NCI-H2227 (cell line): Measurements from ENCODE around the gene DNAH1.

Experiments used
- DNase-seq: peaks from one replicate; lab custom pipeline; 2025; ENCODE audit not compliant: unreplicated experiment; lab: John Stamatoyannopoulos, UW

Gene DNAH1

DNA sequence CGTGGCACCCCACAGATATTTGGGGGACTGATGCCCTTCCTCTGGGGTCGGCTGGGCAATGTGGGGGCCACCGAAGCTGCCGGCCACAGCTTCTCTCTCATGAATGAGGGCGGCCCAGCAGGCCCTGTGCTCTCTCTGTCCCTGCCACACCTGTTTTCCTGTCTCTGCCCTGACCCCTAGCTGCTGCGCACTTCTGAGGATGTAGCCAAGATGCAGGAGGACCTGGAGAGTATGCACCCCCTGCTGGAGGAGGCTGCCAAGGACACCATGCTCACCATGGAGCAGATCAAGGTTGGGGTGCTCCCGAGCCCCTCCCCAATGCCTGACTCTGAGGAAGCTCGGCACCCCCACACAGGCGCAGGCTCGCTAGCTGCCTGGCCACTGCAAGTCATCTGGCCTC is 69.0 kb downstream of the DNAH1 start:
- no peak for DNase-seq

GRCh38 chr3:52387481-52387880 is 71.4 kb downstream of the DNAH1 start:
- no peak for DNase-seq

- no peak for DNase-seq
Measured at GRCh38 chr3:52388348-52388821, 72.3 kb downstream of the DNAH1 start.

- DNase-seq, result no peak
Measured at GRCh38 chr3:52388933-52389332, 72.8 kb downstream of the DNAH1 start.

- no peak for DNase-seq
Measured at GRCh38 chr3:52391096-52391495, 75.0 kb downstream of the DNAH1 start.

DNA sequence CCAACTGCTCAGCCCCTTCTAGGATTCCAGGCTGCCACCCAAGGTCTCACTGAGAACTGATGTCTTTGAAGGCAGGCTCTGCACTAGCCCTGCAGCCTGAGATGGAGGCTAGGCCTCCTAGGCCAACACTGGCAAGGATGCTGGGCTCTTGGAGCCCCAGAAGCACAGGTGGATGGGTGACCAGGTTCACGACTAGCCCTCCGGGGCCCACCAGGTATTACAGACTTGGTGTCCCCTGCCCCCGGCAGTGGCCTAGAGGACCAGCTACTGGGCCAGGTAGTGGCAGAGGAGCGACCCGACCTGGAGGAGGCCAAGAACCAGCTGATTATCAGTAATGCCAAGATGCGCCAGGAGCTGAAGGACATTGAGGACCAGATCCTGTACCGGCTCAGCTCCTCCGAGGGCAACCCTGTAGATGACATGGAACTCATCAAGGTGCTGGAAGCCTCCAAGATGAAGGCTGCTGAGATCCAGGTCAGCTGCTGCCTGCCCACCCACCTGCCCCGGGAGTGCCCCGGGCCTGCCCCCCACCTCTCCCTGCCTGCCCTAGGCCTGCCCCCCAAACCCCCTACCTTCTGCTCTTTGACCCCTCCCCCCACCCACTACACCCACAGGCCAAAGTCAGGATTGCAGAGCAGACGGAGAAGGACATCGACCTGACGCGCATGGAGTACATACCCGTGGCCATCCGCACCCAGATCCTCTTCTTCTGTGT is 76.3 kb downstream of the DNAH1 start:
- DNase-seq, result no peak

GRCh38 chr3:52393131-52393807 is 77.2 kb downstream of the DNAH1 start:
- DNase-seq, result no peak

GRCh38 chr3:52393959-52394670 is 78.0 kb downstream of the DNAH1 start:
- DNase-seq, result no peak

DNA sequence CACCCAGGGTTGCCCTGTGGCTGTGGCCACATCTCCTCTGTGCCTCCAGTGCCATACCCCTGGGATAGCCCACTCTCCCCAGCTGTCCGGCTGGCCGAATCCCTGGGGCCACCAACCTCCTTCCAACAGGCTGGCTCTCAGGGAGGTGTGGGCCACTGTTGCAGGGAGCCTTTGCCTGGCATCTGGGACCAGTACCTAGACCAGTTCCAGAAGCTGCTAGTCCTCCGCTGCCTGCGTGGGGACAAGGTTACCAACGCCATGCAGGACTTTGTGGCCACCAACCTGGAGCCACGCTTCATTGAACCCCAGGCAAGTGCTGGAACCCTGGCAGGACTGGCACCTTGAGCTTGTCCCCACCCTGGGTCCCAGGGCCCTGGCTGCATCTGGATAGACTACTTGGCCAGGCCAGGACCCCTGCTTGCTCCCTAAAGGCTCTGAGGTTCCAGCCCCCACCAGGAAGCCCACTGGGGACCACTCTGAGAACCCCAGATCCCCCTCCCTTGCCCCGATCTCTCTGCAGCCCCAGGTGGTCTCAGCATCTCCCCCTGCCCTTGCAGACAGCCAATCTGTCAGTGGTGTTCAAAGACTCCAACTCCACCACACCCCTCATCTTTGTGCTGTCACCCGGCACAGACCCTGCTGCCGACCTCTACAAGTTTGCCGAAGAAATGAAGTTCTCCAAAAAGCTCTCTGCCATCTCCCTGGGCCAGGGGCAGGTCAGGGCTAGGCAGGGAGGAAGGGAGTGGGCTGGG is 78.8 kb downstream of the DNAH1 start:
- no peak for DNase-seq

DNA sequence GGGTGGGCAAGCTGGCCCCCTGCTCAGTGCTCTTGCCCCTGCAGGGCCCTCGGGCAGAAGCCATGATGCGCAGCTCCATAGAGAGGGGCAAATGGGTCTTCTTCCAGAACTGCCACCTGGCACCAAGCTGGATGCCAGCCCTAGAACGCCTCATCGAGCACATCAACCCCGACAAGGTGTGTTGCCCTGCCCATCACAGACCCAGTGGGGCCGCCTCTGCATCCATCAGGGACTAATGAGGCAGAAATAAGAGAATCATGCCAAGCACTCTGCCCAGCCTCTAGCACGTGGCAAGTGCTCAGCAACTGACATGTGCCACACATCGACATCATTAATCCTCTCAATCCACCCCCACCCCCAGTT is 79.4 kb downstream of the DNAH1 start:
- no peak for DNase-seq

GRCh38 chr3:52396011-52396906 is 80.1 kb downstream of the DNAH1 start:
- DNase-seq, result no peak

- no peak for DNase-seq
Measured at GRCh38 chr3:52396907-52397591, 80.9 kb downstream of the DNAH1 start.

- no peak for DNase-seq
Measured at GRCh38 chr3:52397676-52398399, 81.7 kb downstream of the DNAH1 start.

DNA sequence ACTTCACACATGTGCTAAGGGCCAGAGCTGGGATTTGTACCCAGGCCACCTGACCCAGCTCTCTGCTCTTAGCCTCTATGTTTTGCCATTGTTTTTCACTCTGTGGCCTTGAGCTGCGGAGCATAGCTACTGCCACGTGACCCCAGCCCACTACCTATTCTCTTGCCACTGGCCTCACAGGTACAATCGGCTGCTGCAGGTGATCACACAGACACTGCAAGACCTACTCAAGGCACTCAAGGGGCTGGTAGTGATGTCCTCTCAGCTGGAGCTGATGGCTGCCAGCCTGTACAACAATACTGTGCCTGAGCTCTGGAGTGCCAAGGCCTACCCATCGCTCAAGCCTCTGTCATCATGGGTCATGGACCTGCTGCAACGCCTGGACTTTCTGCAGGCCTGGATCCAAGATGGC is 82.6 kb downstream of the DNAH1 start:
- no peak for DNase-seq

GRCh38 chr3:52399131-52399530 is 83.0 kb downstream of the DNAH1 start:
- DNase-seq, result no peak

- no peak for DNase-seq
Measured at GRCh38 chr3:52399593-52399992, 83.5 kb downstream of the DNAH1 start.

DNA sequence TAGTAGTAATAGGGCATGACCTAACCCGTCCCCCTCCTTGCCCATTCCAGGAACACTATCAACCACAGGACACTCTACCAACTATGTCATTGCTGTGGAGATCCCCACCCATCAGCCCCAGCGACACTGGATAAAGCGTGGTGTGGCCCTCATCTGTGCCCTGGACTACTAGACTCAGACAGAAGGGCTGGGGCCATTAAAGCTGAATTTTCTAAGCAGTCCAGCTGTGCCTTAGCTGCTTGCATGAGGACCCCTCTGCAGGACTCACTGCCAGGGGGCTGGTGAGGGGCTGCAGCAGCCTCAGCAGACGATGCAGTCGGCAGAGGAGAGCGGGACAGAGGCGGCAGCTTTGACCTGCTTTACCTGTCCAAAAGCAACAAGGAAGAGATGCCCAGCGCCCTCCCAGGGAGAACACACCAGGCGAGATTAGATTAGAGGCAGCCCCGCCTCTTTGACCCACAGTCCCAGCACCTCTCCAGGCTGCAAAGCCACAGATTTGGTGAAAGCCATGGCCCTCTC is 84.2 kb downstream of the DNAH1 start:
- DNase-seq, result no peak

- no peak for DNase-seq
Measured at GRCh38 chr3:52401021-52401420, 84.9 kb downstream of the DNAH1 start.

DNA sequence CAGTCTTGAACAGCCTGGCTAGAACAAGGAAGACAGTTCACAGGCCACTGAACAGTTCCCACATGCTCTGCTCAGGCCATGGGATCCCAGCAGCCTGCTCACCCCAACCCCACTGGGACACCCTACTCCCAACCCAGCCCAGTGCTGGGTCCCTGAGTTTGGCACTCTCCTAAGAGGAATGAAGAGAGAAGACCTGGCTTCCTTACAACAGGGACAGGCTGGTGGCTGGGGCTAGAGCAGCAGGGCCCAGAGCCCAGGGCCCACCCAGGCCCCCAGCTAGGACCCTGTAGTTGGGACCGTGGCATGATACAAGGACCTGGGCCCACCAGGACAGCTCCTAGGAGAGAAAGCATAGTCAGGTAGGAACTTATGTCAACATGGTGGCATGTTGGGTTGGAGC is 85.4 kb downstream of the DNAH1 start:
- no peak for DNase-seq
